K562 (cell line): ENCODE results near the gene SH3GL3. TPM values are rescaled to one million over a fixed set of nuclear protein-coding genes. Genes with fewer than 3 reads are reported as not detected.

ENCODE experiments used
- ATAC-seq: fragments of 200-7000 bp; cut with Tn5 transposase; 3 replicates; pipeline ENCODE4 v1.9.1; 2020; ENCODE audit warnings: moderate library complexity
- BruUV-seq: library from RNA; stranded (reverse); fragments of 400-500 nt; replicated peaks from 2 replicates; lab custom pipeline; 2021; lab: Mats Ljungman, UMichigan
- CTCF ChIA-PET: fragments of 300-600 bp; formaldehyde crosslinking; extraction: SDS; loops from one replicate; lab custom pipeline; 2021; ENCODE audit warnings: low intra/inter-chr PET ratio; lab: Yijun Ruan, JAX
- POLR2A ChIA-PET: fragments of 300-600, 350-650 bp; sonication (Branson Sonifier 250); formaldehyde crosslinking; extraction: SDS; loops from one replicate; lab custom pipeline; 2021; ENCODE audit warnings: antibody characterized with exemption, inconsistent platforms; lab: Yijun Ruan, JAX
- DNase-seq, 4 experiments: peaks; one replicate each; pipeline versions ENCODE4 v3.0.0 to v3.0.0-alpha.2; 2011 to 2018; ENCODE audit warnings: low spot score in 3 of 4, mixed read lengths in 3 of 4; ENCODE audit errors: extremely low read depth in 1 of 4
- FAIRE-seq: peaks from 2 replicates; lab custom pipeline; 2011; peaks lifted over from hg19 to GRCh38; lab: Jason Lieb, UNC
- H2AFZ ChIP-seq: 2 replicates; pipeline ENCODE4 v1.6.0; 2011; ENCODE audit warnings: low read depth, low read length, control low read depth, inconsistent platforms
- H3K27ac ChIP-seq: fragments of 200-600 bp; 3 replicates; pipeline ENCODE4 v1.8.0; 2011; ENCODE audit warnings: low read depth, mild to moderate bottlenecking, control low read depth, inconsistent platforms, low read length, moderate library complexity, mixed read lengths; ENCODE audit errors: extremely low read depth
- H3K27me3 ChIP-seq, 2 experiments: fragments of 300-600 bp in 1 of 2; 2 replicates in 1 of 2; 3 replicates in 1 of 2; pipeline versions ENCODE4 v1.6.0 to v1.8.0; 2011; ENCODE audit warnings: inconsistent platforms in 2 of 2, low read length in 2 of 2, mild to moderate bottlenecking in 1 of 2, mixed read lengths in 1 of 2, moderate library complexity in 1 of 2; ENCODE audit not compliant: control insufficient read depth in 2 of 2, insufficient read depth in 2 of 2
- H3K36me3 ChIP-seq: fragments of 300-600 bp; 3 replicates; pipeline ENCODE4 v1.8.0; 2011; ENCODE audit warnings: mild to moderate bottlenecking, low read length, inconsistent platforms; ENCODE audit not compliant: control insufficient read depth, insufficient read depth
- H3K4me1 ChIP-seq, 2 experiments: fragments of 200-600 bp in 1 of 2; replicated peaks in 1 of 2; 2 replicates in 1 of 2; 3 replicates in 1 of 2; pipeline versions ENCODE4 v1.5.1 to v1.8.0; 2011; ENCODE audit warnings: inconsistent platforms in 2 of 2, low read length in 2 of 2, mild to moderate bottlenecking in 1 of 2, mixed read lengths in 1 of 2, moderate library complexity in 1 of 2; ENCODE audit not compliant: control insufficient read depth in 2 of 2, insufficient read depth in 2 of 2
- H3K4me2 ChIP-seq: 2 replicates; pipeline ENCODE4 v1.6.1; 2011; ENCODE audit warnings: low read length, control low read depth, inconsistent platforms, mixed read lengths; ENCODE audit not compliant: insufficient read depth
- H3K4me3 ChIP-seq: fragments of 200-600 bp; sonication (generic), shearing (Covaris generic); 2 replicates; pipeline ENCODE4 v1.5.1; 2016; ENCODE audit warnings: control low read depth, inconsistent platforms
- H3K79me2 ChIP-seq: fragments of 200-600 bp; 3 replicates; pipeline ENCODE4 v1.8.0; 2011; ENCODE audit warnings: low read length, inconsistent platforms; ENCODE audit not compliant: control insufficient read depth, insufficient read depth
- H3K9ac ChIP-seq, 2 experiments: 2 replicates each; pipeline versions ENCODE4 v1.6.0 to v1.6.1; 2011; ENCODE audit warnings: low read depth in 2 of 2, low read length in 2 of 2, control low read depth in 1 of 2, inconsistent platforms in 1 of 2, mild to moderate bottlenecking in 1 of 2, mixed read lengths in 1 of 2; ENCODE audit not compliant: insufficient read depth in 1 of 2
- H3K9me1 ChIP-seq: one replicate; pipeline ENCODE4 v1.6.0; 2011; ENCODE audit warnings: inconsistent platforms, mild to moderate bottlenecking, low read length, moderate library complexity; ENCODE audit not compliant: control insufficient read depth, insufficient read depth
- H3K9me3 ChIP-seq: replicated peaks from 2 replicates; pipeline ENCODE4 v1.5.1; 2011; ENCODE audit warnings: low read depth, low read length, inconsistent platforms; ENCODE audit not compliant: control insufficient read depth, insufficient read depth
- H4K20me1 ChIP-seq: replicated peaks from 2 replicates; pipeline ENCODE4 v1.6.1; 2011; ENCODE audit warnings: low read length, inconsistent platforms, mixed read lengths; ENCODE audit not compliant: control insufficient read depth, insufficient read depth
- ATF3 ChIP-seq, 2 experiments: fragments of 450-650 bp in 1 of 2; sonication (generic) in 1 of 2; formaldehyde crosslinking in 1 of 2; IDR thresholded peaks in 1 of 2; conservative IDR thresholded peaks in 1 of 2; 2 replicates each; pipeline versions ENCODE4 v1.6.1 to v1.8.1; 2016 to 2023; ENCODE audit warnings: mild to moderate bottlenecking in 2 of 2, moderate library complexity in 2 of 2, inconsistent platforms in 1 of 2, missing genetic modification reagents in 1 of 2
- C11orf30 ChIP-seq: fragments of 450-650 bp; IDR thresholded peaks from 2 replicates; pipeline ENCODE4 v1.6.1; 2016; ENCODE audit warnings: low read depth, mild to moderate bottlenecking
- CCNT2 ChIP-seq: IDR thresholded peaks from 2 replicates; pipeline ENCODE4 v1.6.1; 2011; ENCODE audit warnings: borderline replicate concordance, low read depth, mild to moderate bottlenecking, moderate library complexity, mixed read lengths, low read length; ENCODE audit not compliant: insufficient read length; ENCODE audit errors: extremely low read depth
- ELF2 ChIP-seq: fragments of 250-450 bp; sonication (Bioruptor Pico); IDR thresholded peaks from 2 replicates; pipeline ENCODE4 v1.5.0; 2021; ENCODE audit warnings: mild to moderate bottlenecking
- GABPB1 ChIP-seq: sonication (generic); formaldehyde crosslinking; IDR thresholded peaks from 2 replicates; pipeline ENCODE4 v1.8.0; 2022; ENCODE audit warnings: mild to moderate bottlenecking, missing genetic modification reagents
- HEY1 ChIP-seq: fragments of 250-450 bp; sonication (Bioruptor Pico); IDR thresholded peaks from 2 replicates; pipeline ENCODE4 v1.5.0; 2020; ENCODE audit warnings: mild to moderate bottlenecking, moderate library complexity, borderline replicate concordance
- HMG20B ChIP-seq: fragments of 250-450 bp; sonication (Bioruptor Pico); IDR thresholded peaks from 2 replicates; pipeline ENCODE4 v1.5.0; 2021; ENCODE audit warnings: mild to moderate bottlenecking
- MLX ChIP-seq, 2 experiments: fragments of 450-650 bp in 1 of 2; sonication (generic) in 1 of 2; formaldehyde crosslinking; conservative IDR thresholded peaks; 2 replicates each; pipeline versions ENCODE4 v1.4.0 to v1.8.1; 2020 to 2022; ENCODE audit warnings: mild to moderate bottlenecking in 1 of 2, missing genetic modification reagents in 1 of 2
- NKRF ChIP-seq: fragments of 450-650 bp; IDR thresholded peaks from 2 replicates; pipeline ENCODE4 v1.6.1; 2016; ENCODE audit warnings: borderline replicate concordance
- STAT5A ChIP-seq: IDR thresholded peaks from 2 replicates; pipeline ENCODE4 v1.6.1; 2012; ENCODE audit warnings: low read length, inconsistent platforms, borderline replicate concordance
- SUPT5H ChIP-seq: fragments of 450-650 bp; IDR thresholded peaks from 2 replicates; pipeline ENCODE4 v1.6.1; 2016
- TRIM24 ChIP-seq, 2 experiments: fragments of 450-650 bp; IDR thresholded peaks; 2 replicates each; pipeline ENCODE4 v1.6.1; 2016
- ZEB2 ChIP-seq: fragments of 450-650 bp; IDR thresholded peaks from 2 replicates; pipeline ENCODE4 v1.6.1; 2016
- ZNF12 ChIP-seq: sonication (generic); formaldehyde crosslinking; IDR thresholded peaks from 2 replicates; pipeline ENCODE4 v1.4.0; 2020; ENCODE audit warnings: mild to moderate bottlenecking, missing genetic modification reagents
- ZNF174 ChIP-seq: fragments of 250-450 bp; sonication (Bioruptor Pico); IDR thresholded peaks from 2 replicates; pipeline ENCODE4 v1.4.0; 2020; ENCODE audit warnings: mild to moderate bottlenecking
- ZNF253 ChIP-seq: fragments of 250-450 bp; sonication (Bioruptor Pico); conservative IDR thresholded peaks from 2 replicates; pipeline ENCODE4 v1.6.1; 2021; ENCODE audit warnings: mild to moderate bottlenecking
- ZNF316 ChIP-seq: fragments of 450-650 bp; IDR thresholded peaks from 2 replicates; pipeline ENCODE4 v1.6.1; 2016
- ZNF655 ChIP-seq: fragments of 250-450 bp; sonication (Bioruptor Pico); IDR thresholded peaks from 2 replicates; pipeline ENCODE4 v1.5.0; 2021
- ZNF717 ChIP-seq: fragments of 250-450 bp; sonication (Bioruptor Pico); IDR thresholded peaks from 2 replicates; pipeline ENCODE4 v1.5.0; 2021
- WGBS: fragments of 100-300 bp; shearing (Covaris generic); methylation state at CpG from one replicate; pipeline ENCODE4 v1.1.6; 2016; ENCODE audit warnings: low coverage, mixed read lengths; ENCODE audit not compliant: insufficient coverage; ENCODE audit errors: missing lambda C conversion rate; 5-methylcytosine and 5-hydroxymethylcytosine counted together
- in situ Hi-C: fragments of 300-500 bp; cut with MboI; formaldehyde crosslinking; loops from 4 replicates; pipeline ENCODE4 v1.15.0; 2018; ENCODE audit warnings: inconsistent platforms, mixed read lengths
- intact Hi-C: fragments of 100-400 bp; cut with micrococcal nuclease; formaldehyde crosslinking; loops from 2 replicates; pipeline ENCODE4 v1.14.2; 2022
- polyA plus RNA-seq, 8 experiments: library from polyadenylated mRNA; depleted of rRNA in 4 of 8; stranded (reverse) in 5 of 8; unstranded in 3 of 8; fragments of >200 nt; fragmentation: Nextera tagmentation in 2 of 8; fragmentation: Illumina TruSeq in 1 of 8; extraction: Ambion mirVana in 2 of 8; extraction: Trizol in 1 of 8; gene quantifications; 2 replicates each; pipeline versions ENCODE4 v1.2.1 to v1.2.3, GENCODE V29; 2011 to 2014; ENCODE audit warnings: inconsistent platforms in 1 of 8, missing spikeins in 1 of 8
- total RNA-seq, 7 experiments: library from RNA; depleted of rRNA in 6 of 7; stranded (reverse); fragments of >200 nt in 6 of 7; fragmentation: Illumina TruSeq in 2 of 7; extraction: Trizol in 2 of 7; gene quantifications; 2 replicates each; pipeline versions ENCODE4 v1.2.1 to v1.2.3, GENCODE V29; 2011 to 2021; ENCODE audit warnings: low replicate concordance in 1 of 7

SH3GL3 gene
- total and polyA plus RNA-seq, 9 of the 15 experiments (the other 6 are each of a cell fraction or from before 2014, with no cell fraction given): 3.9 to 16.0 (median 9.7) TPM

- TF ChIP-seq ATF3 (IDR thresholded peaks at IDR 0.05) (peak; percentile 36; the same call in 1 of the 2 replicates), ATF3 (CRISPR knock-in tag; conservative IDR thresholded peaks at IDR 0.05) (no peak), ZNF253 (CRISPR knock-in tag) (no peak), C11orf30 (peak; percentile 33; the same call in 1 of the 2 replicates)
Observed at GRCh38 chr15:83644439-83644838, 197.3 kb downstream of the SH3GL3 start (continued).

GRCh38 chr15:83650831-83651230 is 203.7 kb downstream of the SH3GL3 start:
- H3K27ac ChIP-seq: no peak overlapping the region
- CTCF ChIA-PET: no interaction called here
- 0% methylated on average over 2 of the region's 2 CpGs for WGBS
- TF ChIP-seq MLX (CRISPR knock-in tag; conservative IDR thresholded peaks at IDR 0.05): no peak
- TF ChIP-seq ZEB2: no peak
- TF ChIP-seq HEY1 (CRISPR knock-in tag): no peak
- TF ChIP-seq CCNT2: no peak
- no peak for TF ChIP-seq ZNF174 (CRISPR knock-in tag)
- no peak for TF ChIP-seq ZNF655 (CRISPR knock-in tag)
- no peak for TF ChIP-seq ZNF12 (CRISPR knock-in tag)
- TF ChIP-seq TRIM24 (IDR thresholded peaks at IDR 0.05): no peak
- TF ChIP-seq GABPB1 (CRISPR knock-in tag): no peak
- no peak for TF ChIP-seq STAT5A
- no peak for TF ChIP-seq NKRF
- no peak for TF ChIP-seq ELF2 (CRISPR knock-in tag)
- no peak for TF ChIP-seq SUPT5H
- no peak for TF ChIP-seq ZNF717 (CRISPR knock-in tag)
- no peak for TF ChIP-seq HMG20B (CRISPR knock-in tag)
- no peak for TF ChIP-seq ZNF316

More at GRCh38 chr15:83650831-83651230, 203.7 kb downstream of the SH3GL3 start:
- no peak for ATAC-seq
- H4K20me1 ChIP-seq: no peaks in the 10 kb centered on the region
- DNase-seq: no peak
- H3K4me2 ChIP-seq: no peak overlapping the region
- no peak overlapping the region for H3K9ac ChIP-seq
- no peak for FAIRE-seq
- no peak overlapping the region for H2AFZ ChIP-seq
- no peaks in the 10 kb centered on the region for H3K9me3 ChIP-seq
- H3K36me3 ChIP-seq: no peaks in the 10 kb centered on the region
- H3K79me2 ChIP-seq: no peaks in the 10 kb centered on the region
- no TSS peak for BruUV-seq
- H3K4me1 ChIP-seq: no peaks in the 10 kb centered on the region
- intact Hi-C loops (no loop called here), in situ Hi-C loops (no loop called here)
- POLR2A ChIA-PET: no interaction called here
- peaks cover 3 to 30% of the 10 kb centered on the region in 2 experiments; a peak in 4 of 5 replicates for H3K27me3 ChIP-seq
- no peak overlapping the region for H3K4me3 ChIP-seq
- no peaks in the 10 kb centered on the region for H3K9me1 ChIP-seq
